Common myeloid progenitor, CD34-positive (primary cell): ENCODE data around the gene ZBED1.

Experiments used
- CTCF ChIA-PET: fragments of 350-600 bp; sonication (Branson Sonifier 250); formaldehyde crosslinking; loops from one replicate; lab custom pipeline; 2021; ENCODE audit warnings: antibody characterized with exemption; lab: Charles Lee
- POLR2A ChIA-PET: fragments of 350-600 bp; sonication (Branson Sonifier 250); formaldehyde crosslinking; loops from one replicate; lab custom pipeline; 2021; ENCODE audit warnings: antibody characterized with exemption; lab: Charles Lee
- DNase-seq, 3 donors: peaks; one replicate each; pipeline versions ENCODE4 v3.0.0 to v3.0.0-alpha.2; 2013
- H3K27ac ChIP-seq, 2 experiments: 1 replicate in 1 of 2; 2 replicates in 1 of 2; pipeline ENCODE4 v1.7.0; 2013; ENCODE audit warnings: inconsistent platforms in 2 of 2, low read length in 2 of 2, mild to moderate bottlenecking in 2 of 2, low read depth in 1 of 2, moderate library complexity in 1 of 2; ENCODE audit not compliant: severe bottlenecking in 2 of 2, insufficient read depth in 1 of 2, poor library complexity in 1 of 2
- H3K27me3 ChIP-seq, 5 experiments: replicated peaks in 2 of 5; 1 replicate in 3 of 5; 2 replicates in 2 of 5; pipeline versions ENCODE4 v1.6.1 to v1.7.0; 2013; ENCODE audit warnings: low read length in 4 of 5, mild to moderate bottlenecking in 2 of 5, moderate library complexity in 2 of 5, inconsistent platforms in 1 of 5; ENCODE audit not compliant: insufficient read depth in 5 of 5, control insufficient read depth in 4 of 5
- H3K36me3 ChIP-seq, 4 experiments: 1 replicate in 2 of 4; 2 replicates in 2 of 4; pipeline versions ENCODE4 v1.6.1 to v1.7.0; 2013; ENCODE audit warnings: low read length in 3 of 4, control low read depth in 1 of 4, mild to moderate bottlenecking in 1 of 4; ENCODE audit not compliant: control insufficient read depth in 4 of 4, insufficient read depth in 4 of 4
- H3K4me1 ChIP-seq, 4 experiments: 1 replicate in 3 of 4; 2 replicates in 1 of 4; pipeline versions ENCODE4 v1.6.1 to v1.7.1; 2013; ENCODE audit warnings: low read length in 3 of 4, mild to moderate bottlenecking in 3 of 4, control low read depth in 1 of 4, inconsistent platforms in 1 of 4, moderate library complexity in 1 of 4; ENCODE audit not compliant: control insufficient read depth in 4 of 4, insufficient read depth in 4 of 4; ENCODE audit errors: control extremely low read depth in 1 of 4
- H3K4me3 ChIP-seq, 7 experiments: 1 replicate in 4 of 7; 2 replicates in 3 of 7; pipeline versions ENCODE4 v1.5.1 to v1.7.0; 2013; ENCODE audit warnings: mild to moderate bottlenecking in 7 of 7, low read length in 6 of 7, moderate library complexity in 6 of 7, inconsistent platforms in 2 of 7, low read depth in 2 of 7, control low read depth in 1 of 7; ENCODE audit not compliant: insufficient read depth in 4 of 7, control insufficient read depth in 1 of 7; ENCODE audit errors: extremely low read depth in 1 of 7
- H3K9me3 ChIP-seq, 5 experiments: 1 replicate in 4 of 5; 2 replicates in 1 of 5; pipeline versions ENCODE4 v1.6.1 to v1.7.1; 2013; ENCODE audit warnings: low read length in 4 of 5, mild to moderate bottlenecking in 2 of 5, inconsistent platforms in 1 of 5, low read depth in 1 of 5, moderate library complexity in 1 of 5; ENCODE audit not compliant: control insufficient read depth in 4 of 5, insufficient read depth in 2 of 5; ENCODE audit errors: control extremely low read depth in 1 of 5
- WGBS: methylation state at CpG from one replicate; pipeline ENCODE4 v1.1.5; 2013; ENCODE audit not compliant: insufficient coverage; 5-methylcytosine and 5-hydroxymethylcytosine counted together

The ZBED1 gene

DNA sequence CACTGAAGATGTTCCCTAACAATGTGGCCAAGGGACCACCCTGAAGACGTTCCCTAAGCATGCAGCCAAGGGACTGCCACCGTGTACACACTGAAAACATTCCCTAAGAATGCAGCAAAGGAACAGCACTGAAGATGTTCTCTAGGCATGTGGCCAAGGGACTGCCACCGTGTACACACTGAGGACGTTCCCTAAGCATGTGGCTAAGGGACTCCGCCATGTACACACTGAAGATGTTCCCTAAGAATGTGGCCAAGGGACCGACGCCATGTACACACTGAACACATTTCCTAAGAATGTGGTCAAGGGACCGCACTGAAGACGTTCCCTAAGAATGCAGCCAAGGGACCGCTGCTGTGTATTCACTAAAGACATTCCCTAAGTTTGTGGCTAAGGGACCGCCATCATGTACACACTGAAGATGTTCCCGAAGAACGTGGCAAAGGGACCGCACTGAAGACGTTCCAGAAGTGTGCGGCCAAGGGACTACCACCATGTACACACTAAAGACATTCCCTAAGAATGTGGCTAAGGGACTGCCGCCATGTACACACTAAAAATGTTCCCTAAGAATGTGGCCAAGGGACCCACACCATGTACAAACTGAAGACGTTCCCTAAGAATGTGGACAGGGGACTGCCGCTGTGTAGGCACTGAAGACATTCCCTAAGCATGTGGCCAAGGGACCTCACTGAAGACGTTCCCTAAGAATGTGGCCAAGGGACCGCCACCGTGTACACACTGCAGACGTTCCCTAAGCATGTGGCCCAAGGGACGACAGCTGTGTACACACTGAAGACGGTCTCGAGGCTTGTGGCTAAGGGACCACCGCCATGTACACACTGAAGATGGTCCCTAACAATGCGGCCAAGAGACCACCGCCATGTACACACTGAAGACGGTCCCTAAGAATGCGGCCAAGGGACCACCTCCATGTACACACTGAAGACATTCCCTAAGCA, 54.8 kb downstream of the ZBED1 start:
- H3K36me3 ChIP-seq, result peaks cover 0 to 4% (median 0%) of the 10 kb centered on the region in 4 experiments
- 99% methylated on average over 28 of the region's 31 CpGs for WGBS
- H3K27me3 ChIP-seq, result no peaks in the 10 kb centered on the region
- no peaks in the 10 kb centered on the region for H3K4me1 ChIP-seq
- CTCF ChIA-PET, result no interaction called here
- DNase-seq, result no peak
- POLR2A ChIA-PET, result no interaction called here
- H3K9me3 ChIP-seq, result peaks cover 0 to 9% (median 0%) of the 10 kb centered on the region in 5 experiments
- H3K27ac ChIP-seq, result no peak overlapping the region
- H3K4me3 ChIP-seq, result no peak overlapping the region

DNA sequence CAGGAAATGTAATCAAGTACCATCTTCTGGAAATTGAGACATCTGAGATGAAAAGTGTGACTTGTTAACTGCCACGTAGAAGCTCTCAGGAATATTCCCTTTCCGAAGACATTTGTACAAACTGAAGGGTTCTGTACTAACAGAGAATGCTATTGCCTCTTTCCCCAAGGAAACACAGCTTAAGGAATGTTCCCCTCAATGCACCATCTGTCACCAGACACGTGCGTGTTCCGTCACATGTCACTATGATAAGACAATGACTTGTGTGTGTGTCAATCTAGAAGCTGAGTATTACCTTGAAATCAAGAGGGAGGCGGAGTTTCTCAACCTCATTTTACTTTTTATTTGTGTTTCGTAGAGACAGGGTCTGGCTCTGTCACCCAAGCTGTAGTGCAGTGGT, 58.1 kb downstream of the ZBED1 start:
- CTCF ChIA-PET, result no interaction called here
- WGBS, result 100% methylated on average over 4 of the region's 7 CpGs
- peaks cover 0 to 13% (median 9%) of the 10 kb centered on the region in 4 experiments for H3K36me3 ChIP-seq
- no peaks in the 10 kb centered on the region for H3K27me3 ChIP-seq
- H3K9me3 ChIP-seq, result peaks cover 0 to 20% (median 6%) of the 10 kb centered on the region in 5 experiments
- no peak overlapping the region for H3K27ac ChIP-seq
- no peak overlapping the region for H3K4me3 ChIP-seq
- no peaks in the 10 kb centered on the region for H3K4me1 ChIP-seq
- POLR2A ChIA-PET, result no interaction called here
- no peak for DNase-seq

DNA sequence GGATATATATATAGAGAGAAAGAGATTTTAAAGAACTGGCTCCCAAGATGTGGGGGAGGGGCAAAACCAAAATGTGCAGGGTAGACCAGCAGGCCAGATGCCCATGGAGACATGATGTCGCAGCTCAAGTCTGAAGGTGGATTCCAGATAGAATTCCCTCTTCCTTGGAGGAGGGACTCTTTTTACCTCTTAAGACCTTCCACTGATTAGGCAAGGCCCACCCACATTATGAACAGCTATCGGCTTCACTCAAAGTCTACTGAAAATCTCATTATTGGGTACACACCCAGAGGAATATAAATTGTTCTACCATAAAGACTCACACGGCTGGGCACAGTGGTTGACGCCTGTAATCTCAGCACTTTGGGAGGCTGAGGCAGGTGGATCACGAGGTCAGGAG, 59.3 kb downstream of the ZBED1 start:
- no peak for DNase-seq
- ChIA-PET POLR2A (no interaction called here), CTCF (no interaction called here)
- Histone ChIP-seq H3K27ac (no peak overlapping the region), H3K4me1 (no peaks in the 10 kb centered on the region), H3K27me3 (no peaks in the 10 kb centered on the region), H3K36me3 (peaks cover 0 to 13% (median 9%) of the 10 kb centered on the region in 4 experiments), H3K4me3 (no peak overlapping the region), H3K9me3 (peaks cover 0 to 17% (median 6%) of the 10 kb centered on the region in 5 experiments)
- WGBS, result 100% methylated on average over 3 of the region's 5 CpGs

DNA sequence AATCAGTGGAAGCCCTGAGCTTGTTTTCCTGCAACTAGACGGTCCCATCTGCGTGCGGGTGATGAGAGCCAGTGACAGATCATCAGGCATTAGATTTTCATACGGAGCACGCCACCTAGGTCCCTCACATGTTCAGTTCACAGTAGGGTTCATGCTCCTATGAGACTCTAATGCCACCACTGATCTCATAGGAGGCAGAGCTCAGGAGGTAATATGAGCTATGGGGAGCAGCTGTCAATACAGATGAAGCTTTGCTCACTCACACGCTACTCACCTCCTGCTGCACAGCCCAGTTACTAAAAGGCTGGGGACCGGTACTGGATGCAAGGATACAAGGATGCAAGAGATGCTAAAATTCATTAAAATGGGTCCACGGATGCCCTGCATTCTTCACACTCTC, 61.2 kb downstream of the ZBED1 start:
- H3K36me3 ChIP-seq, result peaks cover 0 to 13% (median 9%) of the 10 kb centered on the region in 4 experiments
- ChIA-PET POLR2A (no interaction called here), CTCF (no interaction called here)
- no peak for DNase-seq
- no peaks in the 10 kb centered on the region for H3K4me1 ChIP-seq
- no peak overlapping the region for H3K4me3 ChIP-seq
- H3K27me3 ChIP-seq, result no peaks in the 10 kb centered on the region
- 95% methylated on average over 6 of the region's 8 CpGs for WGBS
- H3K9me3 ChIP-seq, result peaks cover 0 to 11% (median 6%) of the 10 kb centered on the region in 5 experiments
- H3K27ac ChIP-seq, result no peak overlapping the region
